Coronary artery (tissue), 2 donors: Measurements from ENCODE around the gene LPO.

Experiments
- DNase-seq: peaks from one replicate; pipeline ENCODE4 v3.0.0-alpha.2; 2017; ENCODE audit warnings: low spot score
- H3K27ac ChIP-seq, 2 donors: fragments of 200-600 bp; sonication (generic); one replicate each; pipeline ENCODE4 v1.5.1; 2016 to 2019
- H3K4me3 ChIP-seq: fragments of 200-600 bp; sonication (generic); 2 replicates; pipeline ENCODE4 v1.5.1; 2016; ENCODE audit warnings: mild to moderate bottlenecking, moderate library complexity
- CTCF ChIP-seq: fragments of 200-600 bp; sonication (generic); IDR thresholded peaks from one replicate; pipeline ENCODE4 v1.5.1; 2019; ENCODE audit warnings: antibody characterized with exemption

LPO gene

GRCh38 chr17:58196610-58197009 lies 41.8 kb upstream of the LPO start:
- DNase-seq = no peak
- no peak for TF ChIP-seq CTCF
- Histone ChIP-seq H3K27ac (no peak overlapping the region), H3K4me3 (no peak overlapping the region)

GRCh38 chr17:58200024-58200633 lies 38.3 kb upstream of the LPO start:
- no peak overlapping the region for H3K4me3 ChIP-seq
- DNase-seq = no peak
- no peak overlapping the region for H3K27ac ChIP-seq
- no peak for TF ChIP-seq CTCF

GRCh38 chr17:58202859-58203258 lies 35.5 kb upstream of the LPO start:
- Histone ChIP-seq H3K4me3 (no peak overlapping the region), H3K27ac (no peak overlapping the region)
- no peak for DNase-seq
- no peak for TF ChIP-seq CTCF

GRCh38 chr17:58204796-58205195 lies 33.6 kb upstream of the LPO start:
- Histone ChIP-seq H3K27ac (no peak overlapping the region), H3K4me3 (no peak overlapping the region)
- no peak for DNase-seq
- no peak for TF ChIP-seq CTCF

- no peak for TF ChIP-seq CTCF
Observed at GRCh38 chr17:58205936-58206335, 32.4 kb upstream of the LPO start.

GRCh38 chr17:58207451-58207850 lies 30.9 kb upstream of the LPO start:
- Histone ChIP-seq H3K4me3 (no peak overlapping the region), H3K27ac (no peak overlapping the region)
- no peak for TF ChIP-seq CTCF
- DNase-seq = no peak

More at GRCh38 chr17:58205936-58206335, 32.4 kb upstream of the LPO start:
- Histone ChIP-seq H3K4me3 (no peak overlapping the region), H3K27ac (no peak overlapping the region)
- DNase-seq = no peak

GRCh38 chr17:58208344-58208743 lies 30.0 kb upstream of the LPO start:
- DNase-seq = peak; percentile 40
- H3K4me3 ChIP-seq = no peak overlapping the region
- no peak overlapping the region for H3K27ac ChIP-seq
- no peak for TF ChIP-seq CTCF
